AG04449 (cell line): Measurements from ENCODE around the gene RRAGD.

ENCODE experiments used
- CTCF ChIA-PET: fragments of 350-600 bp; formaldehyde crosslinking; extraction: SDS; loops from one replicate; lab custom pipeline; 2021; ENCODE audit warnings: antibody characterized with exemption; lab: Yijun Ruan, JAX
- POLR2A ChIA-PET: fragments of 400-600, 350-600 bp; formaldehyde crosslinking; extraction: SDS; loops from one replicate; lab custom pipeline; 2020; ENCODE audit warnings: antibody characterized with exemption, inconsistent platforms; lab: Yijun Ruan, JAX
- DNase-seq: peaks from one replicate; pipeline ENCODE4 v3.0.0-alpha.2; 2010; ENCODE audit warnings: low read depth, low spot score
- H3K4me3 ChIP-seq: 2 replicates; pipeline ENCODE4 v1.5.1; 2011; ENCODE audit warnings: low read depth, mild to moderate bottlenecking, control low read depth, low read length
- TF ChIP-seq, protein P1 (sequence below): IDR thresholded peaks from one replicate; pipeline ENCODE4 v1.5.1; 2011; ENCODE audit warnings: mild to moderate bottlenecking, moderate library complexity, low read length, control low read depth, inconsistent platforms; ENCODE audit not compliant: insufficient read depth; ENCODE audit errors: missing control alignments

RRAGD gene

DNA sequence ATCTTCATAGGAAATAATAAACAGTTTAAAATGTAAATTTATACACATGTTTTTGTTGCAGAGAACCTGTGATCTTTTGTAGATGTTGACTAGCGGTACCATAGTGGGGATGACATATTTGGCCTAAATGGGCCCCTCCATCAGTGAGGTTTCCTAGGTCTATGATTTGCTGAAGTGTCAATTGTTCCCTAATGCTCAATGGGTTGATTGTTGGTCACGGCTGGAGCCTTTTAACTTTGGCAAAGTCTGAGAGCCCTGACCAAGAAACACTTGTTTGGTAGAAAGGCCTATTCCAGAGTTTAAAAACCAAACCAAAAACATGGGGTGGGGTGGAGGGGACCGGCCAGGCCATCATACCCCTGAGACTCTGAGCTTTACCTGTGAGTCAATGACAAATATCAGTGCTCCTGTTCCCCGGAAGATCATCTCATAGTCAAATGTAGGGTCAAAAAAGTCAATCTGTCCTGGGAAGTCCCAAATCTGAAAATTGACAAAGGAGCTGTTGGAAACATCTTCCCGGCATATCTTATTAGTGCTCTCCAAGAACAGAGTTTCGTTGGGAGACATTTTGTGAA lies 25.1 kb downstream of the RRAGD start:
- ChIA-PET CTCF (interaction anchor here (2.2 kb wide), 1 partner anchor 15 kb away, joined by 10 read pairs; no protein-coding TSS in a partner anchor), POLR2A (no interaction called here)
- TF ChIP-seq, protein P1, sequence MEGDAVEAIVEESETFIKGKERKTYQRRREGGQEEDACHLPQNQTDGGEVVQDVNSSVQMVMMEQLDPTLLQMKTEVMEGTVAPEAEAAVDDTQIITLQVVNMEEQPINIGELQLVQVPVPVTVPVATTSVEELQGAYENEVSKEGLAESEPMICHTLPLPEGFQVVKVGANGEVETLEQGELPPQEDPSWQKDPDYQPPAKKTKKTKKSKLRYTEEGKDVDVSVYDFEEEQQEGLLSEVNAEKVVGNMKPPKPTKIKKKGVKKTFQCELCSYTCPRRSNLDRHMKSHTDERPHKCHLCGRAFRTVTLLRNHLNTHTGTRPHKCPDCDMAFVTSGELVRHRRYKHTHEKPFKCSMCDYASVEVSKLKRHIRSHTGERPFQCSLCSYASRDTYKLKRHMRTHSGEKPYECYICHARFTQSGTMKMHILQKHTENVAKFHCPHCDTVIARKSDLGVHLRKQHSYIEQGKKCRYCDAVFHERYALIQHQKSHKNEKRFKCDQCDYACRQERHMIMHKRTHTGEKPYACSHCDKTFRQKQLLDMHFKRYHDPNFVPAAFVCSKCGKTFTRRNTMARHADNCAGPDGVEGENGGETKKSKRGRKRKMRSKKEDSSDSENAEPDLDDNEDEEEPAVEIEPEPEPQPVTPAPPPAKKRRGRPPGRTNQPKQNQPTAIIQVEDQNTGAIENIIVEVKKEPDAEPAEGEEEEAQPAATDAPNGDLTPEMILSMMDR: no peak
- H3K4me3 ChIP-seq: no peak overlapping the region
- DNase-seq: no peak

DNA sequence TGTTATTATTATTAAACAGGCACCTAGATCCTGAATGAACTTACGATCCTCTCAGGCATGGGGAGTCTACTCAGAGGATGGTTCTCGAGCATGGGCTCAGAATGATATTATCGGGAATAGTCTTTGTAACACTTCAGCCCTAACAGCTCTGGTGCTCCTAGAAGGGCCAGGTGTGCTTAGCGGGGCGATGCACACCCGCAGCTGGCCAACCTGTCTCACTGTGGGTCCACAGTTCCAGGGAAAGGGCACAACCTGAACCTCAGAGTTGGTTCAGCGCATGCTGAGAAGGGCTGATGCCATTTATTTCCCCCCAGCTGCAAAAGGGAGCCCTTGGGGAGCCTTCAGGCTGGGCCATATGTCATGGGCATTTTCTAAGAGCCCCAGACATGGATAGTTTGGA lies 26.2 kb downstream of the RRAGD start:
- POLR2A ChIA-PET: no interaction called here
- H3K4me3 ChIP-seq: no peak overlapping the region
- TF ChIP-seq, protein P1: no peak
- DNase-seq: no peak
- CTCF ChIA-PET: interaction anchor here (0.9 to 2.6 kb wide), 3 partner anchors 14 to 19 kb away, joined by 3 to 13 read pairs (median 4); no protein-coding TSS in a partner anchor

DNA sequence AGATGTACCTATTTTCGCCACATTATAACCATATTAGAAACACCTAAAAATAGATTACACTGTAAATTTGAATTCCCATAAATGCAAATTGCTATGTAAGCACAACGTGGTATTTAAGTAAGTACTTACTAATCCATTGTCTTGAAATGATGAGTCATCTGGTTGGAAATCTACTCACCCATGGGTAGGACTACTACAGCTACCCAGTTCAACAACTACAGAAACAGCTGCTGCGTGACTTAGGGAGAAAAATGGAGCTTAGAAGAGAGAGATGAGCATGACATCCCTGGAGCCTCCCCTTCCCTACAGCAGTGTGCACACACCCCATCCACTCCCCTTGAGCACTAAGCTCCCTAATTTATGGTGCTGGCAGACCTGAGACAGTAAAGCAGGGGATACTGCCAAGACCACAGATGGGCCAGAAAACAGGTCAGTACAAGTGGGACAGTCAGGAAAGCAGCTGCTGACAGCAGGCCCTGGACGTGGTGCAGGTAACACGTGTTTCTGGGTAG lies 26.9 kb downstream of the RRAGD start:
- ChIA-PET CTCF (interaction anchor here (0.9 to 2.6 kb wide), 3 partner anchors 13 to 19 kb away, joined by 3 to 13 read pairs (median 4); no protein-coding TSS in a partner anchor), POLR2A (no interaction called here)
- DNase-seq: no peak

DNA sequence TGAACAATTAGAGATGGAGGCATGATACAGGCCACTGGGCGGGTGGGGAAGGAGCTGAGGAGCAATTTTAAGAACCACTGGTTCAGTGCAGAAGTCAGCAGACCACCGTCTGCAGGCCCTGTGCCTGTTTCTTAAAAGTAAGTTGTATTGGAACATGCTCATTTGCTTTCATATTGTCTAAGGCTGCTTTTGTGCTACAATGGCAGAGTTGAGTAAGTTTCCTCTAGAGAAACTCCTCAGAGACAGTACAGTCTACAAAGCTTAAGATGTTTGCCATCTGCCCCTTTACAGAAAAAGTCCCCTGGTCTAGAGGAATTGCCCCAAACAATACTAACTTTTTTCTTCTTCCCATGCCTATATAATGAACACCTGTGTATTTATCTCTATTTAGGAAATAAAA lies 31.0 kb downstream of the RRAGD start:
- no peak for DNase-seq
- ChIA-PET POLR2A (no interaction called here), CTCF (interaction anchor here (1.3 to 4.6 kb wide), 2 partner anchors 9 to 13 kb away, joined by 5 to 31 read pairs; no protein-coding TSS in a partner anchor)
- H3K4me3 ChIP-seq: no peak overlapping the region
- TF ChIP-seq, protein P1: no peak

More for the DNA sequence above, 26.9 kb downstream of the RRAGD start:
- no peak overlapping the region for H3K4me3 ChIP-seq
- TF ChIP-seq, protein P1: no peak

DNA sequence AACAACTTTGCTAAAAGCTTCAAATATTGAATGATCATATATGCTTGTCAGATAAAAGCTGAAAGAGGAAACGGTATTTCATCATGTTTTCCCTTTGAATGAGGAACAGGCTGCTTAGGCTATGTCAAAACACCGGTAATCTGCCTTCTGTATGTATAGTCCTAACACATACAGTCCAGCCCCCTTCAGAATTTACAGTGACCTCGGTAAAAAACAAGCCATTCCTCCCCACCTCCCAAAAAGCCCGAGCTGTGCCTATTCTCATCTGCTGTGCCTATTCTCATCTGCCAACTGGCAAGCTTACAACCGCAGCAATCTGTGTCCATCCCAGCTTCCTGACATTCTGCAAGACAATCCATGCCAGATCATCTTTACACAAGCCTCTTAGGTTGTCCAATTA lies 32.8 kb downstream of the RRAGD start:
- DNase-seq: no peak
- TF ChIP-seq, protein P1: no peak
- POLR2A ChIA-PET: no interaction called here
- H3K4me3 ChIP-seq: no peak overlapping the region
- CTCF ChIA-PET: interaction anchor here (1.4 to 4.6 kb wide), 2 partner anchors 11 to 53 kb away, joined by 4 to 31 read pairs; no protein-coding TSS in a partner anchor

DNA sequence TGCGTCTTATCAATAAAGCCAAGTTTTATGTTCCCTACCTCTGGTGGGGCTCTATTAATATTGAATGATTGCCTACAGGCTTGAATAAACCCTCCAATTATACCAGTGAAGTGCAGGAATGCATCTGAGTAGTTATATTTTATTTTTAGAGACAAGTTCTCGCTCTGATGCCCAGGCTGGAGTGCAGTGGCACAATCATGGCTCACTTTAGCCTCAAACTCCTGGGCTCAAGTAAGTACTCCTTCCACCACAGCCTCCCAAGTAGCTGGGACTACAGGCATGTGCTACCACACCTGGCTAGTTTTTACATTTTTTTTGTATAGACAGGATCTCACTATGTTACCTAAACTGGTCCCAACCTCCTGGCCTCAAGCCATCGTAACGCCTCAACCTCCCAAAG lies 33.4 kb downstream of the RRAGD start:
- CTCF ChIA-PET: interaction anchor here (1.4 to 4.6 kb wide), 2 partner anchors 10 to 53 kb away, joined by 4 to 31 read pairs; no protein-coding TSS in a partner anchor
- TF ChIP-seq, protein P1: no peak
- POLR2A ChIA-PET: no interaction called here
- no peak for DNase-seq
- H3K4me3 ChIP-seq: no peak overlapping the region
